Stimulated activated CD4-positive, alpha-beta T cell treated with anti-CD3 and anti-CD28 coated beads, Interleukin-1b, Interleukin-23, amount 100 ng/mL, for 24 hours (primary cell): ENCODE results near the gene TRHDE.

Experiments
- DNase-seq, 4 experiments: peaks; one replicate each; pipeline ENCODE4 v3.0.0-alpha.2; 2020; ENCODE audit warnings: low read depth in 4 of 4, low spot score in 1 of 4

Gene TRHDE

GRCh38 chr12:72432037-72432604 is 160.0 kb downstream of the TRHDE start:
- DNase-seq: no peak

GRCh38 chr12:72433298-72433697 is 161.1 kb downstream of the TRHDE start:
- DNase-seq: no peak

GRCh38 chr12:72434999-72435398 is 162.8 kb downstream of the TRHDE start:
- DNase-seq: no peak

GRCh38 chr12:72442217-72442616 is 170.0 kb downstream of the TRHDE start:
- no peak for DNase-seq

GRCh38 chr12:72444125-72444524 is 172.0 kb downstream of the TRHDE start:
- no peak for DNase-seq

- DNase-seq: no peak
These were observed 172.4 kb downstream of the TRHDE start for GRCh38 chr12:72444566-72444965.

GRCh38 chr12:72448089-72448488 is 175.9 kb downstream of the TRHDE start:
- no peak for DNase-seq

- no peak for DNase-seq
These were observed 176.6 kb downstream of the TRHDE start for GRCh38 chr12:72448805-72449204.

- no peak for DNase-seq
These were observed 180.9 kb downstream of the TRHDE start for GRCh38 chr12:72453066-72453465.

GRCh38 chr12:72453550-72453949 is 181.4 kb downstream of the TRHDE start:
- no peak for DNase-seq

GRCh38 chr12:72464471-72464870 is 192.3 kb downstream of the TRHDE start:
- no peak for DNase-seq

- no peak for DNase-seq
These were observed 193.0 kb downstream of the TRHDE start for GRCh38 chr12:72465155-72465554.

- DNase-seq: no peak
These were observed 193.9 kb downstream of the TRHDE start for GRCh38 chr12:72465940-72466630.

GRCh38 chr12:72467985-72468384 is 195.8 kb downstream of the TRHDE start:
- DNase-seq: no peak

GRCh38 chr12:72468505-72468904 is 196.3 kb downstream of the TRHDE start:
- DNase-seq: no peak

- no peak for DNase-seq
These were observed 199.6 kb downstream of the TRHDE start for GRCh38 chr12:72471806-72472205.

- no peak for DNase-seq
These were observed 200.2 kb downstream of the TRHDE start for GRCh38 chr12:72472350-72472749.

GRCh38 chr12:72476301-72476700 is 204.1 kb downstream of the TRHDE start:
- DNase-seq: no peak

GRCh38 chr12:72485017-72485701 is 213.0 kb downstream of the TRHDE start:
- DNase-seq: no peak

- no peak for DNase-seq
These were observed 219.3 kb downstream of the TRHDE start for GRCh38 chr12:72491426-72491825.

- no peak for DNase-seq
These were observed 221.2 kb downstream of the TRHDE start for GRCh38 chr12:72493407-72493806.

GRCh38 chr12:72498354-72498753 is 226.2 kb downstream of the TRHDE start:
- DNase-seq: no peak

- DNase-seq: no peak
These were observed 227.1 kb downstream of the TRHDE start for GRCh38 chr12:72499244-72499643.
